ENCODE measurements around the gene THEM5.

The THEM5 gene

DNA sequence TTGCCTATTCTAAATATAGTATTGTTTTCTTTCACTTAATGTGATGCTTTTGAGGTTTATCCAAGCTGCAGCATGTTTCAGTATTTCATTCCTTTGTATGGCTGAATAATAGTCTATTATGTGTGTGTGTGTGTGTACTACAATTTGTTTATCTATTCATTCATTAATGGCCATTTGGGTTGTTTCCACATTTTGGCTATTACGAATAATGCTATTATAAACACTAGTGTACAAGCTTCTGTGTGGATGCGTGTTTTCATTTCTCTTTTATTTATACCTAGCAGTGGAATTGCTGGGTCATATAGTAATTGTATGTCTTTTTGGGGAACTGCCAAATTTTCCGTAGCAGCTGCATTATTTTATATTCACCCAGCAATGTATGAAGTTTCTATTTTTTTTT is 15.0 kb upstream of the THEM5 start:
- H3K23ac ChIP-seq (ENCODE audit: low read length): no peak overlapping the region
- H3K27me3 ChIP-seq (ENCODE audit: insufficient read depth, low read length): no peaks in the 10 kb centered on the region
- H3K4me3 ChIP-seq (ENCODE audit: low read depth, low read length): no peak overlapping the region
- H2AK5ac ChIP-seq (ENCODE audit: low read length): no peak overlapping the region
- H2BK5ac ChIP-seq (ENCODE audit: low read depth, low read length, poor library complexity): no peak overlapping the region
- H3K4me2 ChIP-seq (ENCODE audit: low read length): no peak overlapping the region
- no peak overlapping the region for H3K18ac ChIP-seq (ENCODE audit: low read length)
- no peak overlapping the region for H3K9ac ChIP-seq (ENCODE audit: low read length)
- no CpG with 5 or more reads among the region's 3 CpGs for WGBS (ENCODE audit: extremely low coverage, insufficient coverage, insufficient read length)
- no peak overlapping the region for H3K27ac ChIP-seq (ENCODE audit: low read depth, low read length)
- H3K79me2 ChIP-seq (ENCODE audit: control insufficient read depth, insufficient read depth, low read length, poor library complexity): no peaks in the 10 kb centered on the region
- H2AFZ ChIP-seq (ENCODE audit: insufficient read depth, low read length, poor library complexity): no peak overlapping the region
- DNase-seq: no peak
- peaks cover 0 to 4% of the 10 kb centered on the region in 2 experiments for H3K4me1 ChIP-seq (ENCODE audit: control insufficient read depth in 1 of 2, insufficient read depth in 2 of 2, low read length in 2 of 2)
- no peak overlapping the region for H3K4ac ChIP-seq (ENCODE audit: low read depth, low read length)
- H3K14ac ChIP-seq (ENCODE audit: low read length): no peak overlapping the region
- H2BK120ac ChIP-seq (ENCODE audit: insufficient read depth, low read length, poor library complexity): no peak overlapping the region
- H3K9me3 ChIP-seq (ENCODE audit: insufficient read depth, low read depth, low read length): no peaks in the 10 kb centered on the region
- H3K36me3 ChIP-seq (ENCODE audit: control insufficient read depth in 1 of 2, insufficient read depth in 2 of 2, low read length in 2 of 2): no peaks in the 10 kb centered on the region
- no peak overlapping the region for H4K8ac ChIP-seq (ENCODE audit: low read depth, low read length)
- H3K79me1 ChIP-seq (ENCODE audit: low read length): no peaks in the 10 kb centered on the region
- H4K12ac ChIP-seq (ENCODE audit: low read depth, low read length): no peak overlapping the region
- H2BK12ac ChIP-seq (ENCODE audit: low read length): no peak overlapping the region
- no peak overlapping the region for H4K91ac ChIP-seq (ENCODE audit: low read depth, low read length)

DNA sequence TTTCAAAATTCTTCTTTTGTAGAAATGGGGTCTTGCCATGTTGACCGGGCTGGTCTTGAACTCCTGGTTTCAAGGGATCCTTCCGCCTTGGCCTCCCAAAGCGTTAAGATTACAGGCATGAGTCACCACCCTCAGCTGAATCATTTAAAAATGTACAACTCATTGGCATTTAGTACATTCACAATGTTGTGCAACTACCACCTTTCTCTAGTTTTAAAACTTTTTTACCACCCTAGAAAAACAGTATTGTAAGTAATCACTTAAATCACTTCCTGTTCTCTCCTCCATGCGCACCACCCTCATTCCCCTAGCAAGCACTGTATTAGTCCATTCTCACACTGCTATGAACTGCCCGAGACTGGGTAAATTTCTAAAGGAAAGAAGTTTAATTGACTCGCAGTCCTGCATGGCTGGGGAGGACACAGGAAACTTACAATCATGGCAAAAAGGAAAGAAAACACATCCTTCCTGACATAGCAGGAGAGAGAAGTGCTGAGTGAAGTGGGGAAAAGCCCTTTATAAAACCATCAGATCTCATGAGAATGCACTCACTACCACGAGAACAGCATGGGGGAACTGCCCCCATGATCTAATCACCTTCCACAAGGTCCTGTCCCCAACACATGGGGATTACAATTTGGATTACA is 14.4 kb upstream of the THEM5 start:
- Histone ChIP-seq H2BK120ac (ENCODE audit: insufficient read depth, low read length, poor library complexity) (no peak overlapping the region), H2AK5ac (ENCODE audit: low read length) (no peak overlapping the region), H3K4me1 (ENCODE audit: control insufficient read depth in 1 of 2, insufficient read depth in 2 of 2, low read length in 2 of 2) (peaks cover 0 to 4% of the 10 kb centered on the region in 2 experiments), H3K27ac (ENCODE audit: low read depth, low read length) (no peak overlapping the region), H3K79me1 (ENCODE audit: low read length) (no peaks in the 10 kb centered on the region), H3K36me3 (ENCODE audit: control insufficient read depth in 1 of 2, insufficient read depth in 2 of 2, low read length in 2 of 2) (no peaks in the 10 kb centered on the region), H4K12ac (ENCODE audit: low read depth, low read length) (no peak overlapping the region), H3K79me2 (ENCODE audit: control insufficient read depth, insufficient read depth, low read length, poor library complexity) (no peaks in the 10 kb centered on the region), H3K4me2 (ENCODE audit: low read length) (no peak overlapping the region), H3K14ac (ENCODE audit: low read length) (no peak overlapping the region), H3K9ac (ENCODE audit: low read length) (no peak overlapping the region), H2BK5ac (ENCODE audit: low read depth, low read length, poor library complexity) (no peak overlapping the region), H4K8ac (ENCODE audit: low read depth, low read length) (no peak overlapping the region), H3K27me3 (ENCODE audit: insufficient read depth, low read length) (no peaks in the 10 kb centered on the region), H3K23ac (ENCODE audit: low read length) (no peak overlapping the region), H3K4ac (ENCODE audit: low read depth, low read length) (no peak overlapping the region), H3K18ac (ENCODE audit: low read length) (no peak overlapping the region), H2AFZ (ENCODE audit: insufficient read depth, low read length, poor library complexity) (no peak overlapping the region), H3K9me3 (ENCODE audit: insufficient read depth, low read depth, low read length) (no peaks in the 10 kb centered on the region), H3K4me3 (ENCODE audit: low read depth, low read length) (no peak overlapping the region), H4K91ac (ENCODE audit: low read depth, low read length) (no peak overlapping the region), H2BK12ac (ENCODE audit: low read length) (no peak overlapping the region)
- DNase-seq: peak; percentile 77 to 95
- WGBS (ENCODE audit: extremely low coverage, insufficient coverage, insufficient read length): no CpG with 5 or more reads among the region's 7 CpGs

DNA sequence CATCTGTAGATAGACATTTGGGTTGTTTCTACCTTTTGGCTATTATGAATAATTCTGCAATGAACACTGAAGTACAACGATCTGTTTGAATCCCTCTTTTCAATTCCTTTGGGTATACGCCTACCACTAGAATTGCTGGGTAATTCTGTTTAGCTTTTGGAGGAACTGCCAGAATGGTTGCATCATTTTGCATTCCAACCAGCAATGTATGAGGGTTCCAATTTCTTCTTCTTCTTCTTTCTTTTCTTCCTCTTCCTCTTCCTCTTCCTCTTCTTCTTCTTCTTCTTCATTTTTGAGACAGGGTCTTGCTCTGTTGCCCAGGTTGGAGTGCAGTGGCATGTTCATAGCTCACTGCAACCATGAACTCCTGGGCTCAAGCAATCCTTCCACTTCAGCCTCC is 13.8 kb upstream of the THEM5 start:
- no peaks in the 10 kb centered on the region for H3K27me3 ChIP-seq (ENCODE audit: insufficient read depth, low read length)
- no CpG with 5 or more reads among the region's 2 CpGs for WGBS (ENCODE audit: extremely low coverage, insufficient coverage, insufficient read length)
- no peak overlapping the region for H4K91ac ChIP-seq (ENCODE audit: low read depth, low read length)
- no peak overlapping the region for H3K23ac ChIP-seq (ENCODE audit: low read length)
- no peak overlapping the region for H3K9ac ChIP-seq (ENCODE audit: low read length)
- no peaks in the 10 kb centered on the region for H3K79me1 ChIP-seq (ENCODE audit: low read length)
- no peaks in the 10 kb centered on the region for H3K36me3 ChIP-seq (ENCODE audit: control insufficient read depth in 1 of 2, insufficient read depth in 2 of 2, low read length in 2 of 2)
- H3K4me1 ChIP-seq (ENCODE audit: control insufficient read depth in 1 of 2, insufficient read depth in 2 of 2, low read length in 2 of 2): peaks cover 0 to 4% of the 10 kb centered on the region in 2 experiments
- H4K12ac ChIP-seq (ENCODE audit: low read depth, low read length): no peak overlapping the region
- H3K4me3 ChIP-seq (ENCODE audit: low read depth, low read length): no peak overlapping the region
- no peak overlapping the region for H3K27ac ChIP-seq (ENCODE audit: low read depth, low read length)
- H3K14ac ChIP-seq (ENCODE audit: low read length): no peak overlapping the region
- H2AFZ ChIP-seq (ENCODE audit: insufficient read depth, low read length, poor library complexity): no peak overlapping the region
- no peak overlapping the region for H4K8ac ChIP-seq (ENCODE audit: low read depth, low read length)
- no peaks in the 10 kb centered on the region for H3K79me2 ChIP-seq (ENCODE audit: control insufficient read depth, insufficient read depth, low read length, poor library complexity)
- H3K4ac ChIP-seq (ENCODE audit: low read depth, low read length): no peak overlapping the region
- H2AK5ac ChIP-seq (ENCODE audit: low read length): no peak overlapping the region
- H2BK120ac ChIP-seq (ENCODE audit: insufficient read depth, low read length, poor library complexity): no peak overlapping the region
- no peak overlapping the region for H2BK5ac ChIP-seq (ENCODE audit: low read depth, low read length, poor library complexity)
- peak in 1 of 2 donors; percentile 88 for DNase-seq
- H3K9me3 ChIP-seq (ENCODE audit: insufficient read depth, low read depth, low read length): no peaks in the 10 kb centered on the region
- H3K18ac ChIP-seq (ENCODE audit: low read length): no peak overlapping the region
- H3K4me2 ChIP-seq (ENCODE audit: low read length): no peak overlapping the region
- H2BK12ac ChIP-seq (ENCODE audit: low read length): no peak overlapping the region

DNA sequence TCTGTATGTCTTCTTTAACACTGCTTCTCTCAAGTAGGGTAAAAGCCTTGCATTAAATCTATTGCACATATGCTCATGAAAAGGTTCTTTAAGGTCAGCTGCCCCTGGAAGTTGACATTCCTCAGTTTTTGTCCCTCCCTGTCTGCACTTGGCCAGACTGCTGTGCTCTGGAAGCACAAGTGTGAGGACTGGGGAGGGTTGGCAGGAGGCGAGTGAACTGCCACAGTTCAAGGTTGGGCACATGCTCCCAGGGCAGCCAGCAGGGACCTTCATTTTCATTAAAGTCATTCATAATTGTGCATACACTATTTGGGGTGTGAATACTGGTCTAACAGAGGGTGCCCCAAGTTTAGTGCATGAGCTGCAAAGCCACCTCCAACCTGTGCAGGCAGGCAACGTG is 10.9 kb upstream of the THEM5 start:
- Histone ChIP-seq H2BK5ac (ENCODE audit: low read depth, low read length, poor library complexity) (no peak overlapping the region), H2BK120ac (ENCODE audit: insufficient read depth, low read length, poor library complexity) (no peak overlapping the region), H3K36me3 (ENCODE audit: control insufficient read depth in 1 of 2, insufficient read depth in 2 of 2, low read length in 2 of 2) (no peaks in the 10 kb centered on the region), H3K18ac (ENCODE audit: low read length) (no peak overlapping the region), H3K79me1 (ENCODE audit: low read length) (peaks cover 15% of the 10 kb centered on the region), H3K23ac (ENCODE audit: low read length) (no peak overlapping the region), H4K12ac (ENCODE audit: low read depth, low read length) (no peak overlapping the region), H3K27me3 (ENCODE audit: insufficient read depth, low read length) (no peaks in the 10 kb centered on the region), H3K9me3 (ENCODE audit: insufficient read depth, low read depth, low read length) (no peaks in the 10 kb centered on the region), H3K4me2 (ENCODE audit: low read length) (no peak overlapping the region), H4K91ac (ENCODE audit: low read depth, low read length) (no peak overlapping the region), H3K14ac (ENCODE audit: low read length) (no peak overlapping the region), H2AK5ac (ENCODE audit: low read length) (no peak overlapping the region), H3K4me1 (ENCODE audit: control insufficient read depth in 1 of 2, insufficient read depth in 2 of 2, low read length in 2 of 2) (peaks cover 19 to 20% of the 10 kb centered on the region in 2 experiments), H2BK12ac (ENCODE audit: low read length) (no peak overlapping the region), H3K9ac (ENCODE audit: low read length) (no peak overlapping the region), H4K8ac (ENCODE audit: low read depth, low read length) (no peak overlapping the region), H3K4me3 (ENCODE audit: low read depth, low read length) (no peak overlapping the region), H3K27ac (ENCODE audit: low read depth, low read length) (no peak overlapping the region), H2AFZ (ENCODE audit: insufficient read depth, low read length, poor library complexity) (no peak overlapping the region), H3K4ac (ENCODE audit: low read depth, low read length) (no peak overlapping the region), H3K79me2 (ENCODE audit: control insufficient read depth, insufficient read depth, low read length, poor library complexity) (peaks cover 4% of the 10 kb centered on the region)
- DNase-seq: no peak
- WGBS (ENCODE audit: extremely low coverage, insufficient coverage, insufficient read length): no CpG with 5 or more reads among the region's 2 CpGs

Measured in trophoblast cell (in vitro differentiated cells and primary cell).